CD4-positive, alpha-beta T cell treated with Interferon gamma for 1 hour (primary cell): ENCODE measurements around the gene DNAH6.
A peak's percentile ranks its signal among the peaks of the same experiment; 100 is the strongest.
"Not testable (repeated sequence)": the region's sequence is repeated elsewhere in the genome, so short reads cannot be mapped to it uniquely, and the experiment has no call there.

Source experiments
- DNase-seq: peaks from one replicate; pipeline ENCODE4 v3.0.0-alpha.2; 2020

The DNAH6 gene

GRCh38 chr2:84847326-84848050 is 331.2 kb downstream of the DNAH6 start:
- DNase-seq: no peak

- DNase-seq: no peak
Observed at GRCh38 chr2:84849271-84849952, 333.1 kb downstream of the DNAH6 start.

- DNase-seq: no peak
Observed at GRCh38 chr2:84850471-84850870, 334.2 kb downstream of the DNAH6 start.

- no peak for DNase-seq
Observed at GRCh38 chr2:84851876-84852275, 335.6 kb downstream of the DNAH6 start.

GRCh38 chr2:84854850-84855249 is 338.6 kb downstream of the DNAH6 start:
- no peak for DNase-seq

- peak; percentile 32 for DNase-seq
Observed at GRCh38 chr2:84855731-84856130, 339.4 kb downstream of the DNAH6 start.

- peak; percentile 63 for DNase-seq
Observed at GRCh38 chr2:84856787-84857186, 340.5 kb downstream of the DNAH6 start.

GRCh38 chr2:84857566-84857965 is 341.3 kb downstream of the DNAH6 start:
- DNase-seq: no peak

- no peak for DNase-seq
Observed at GRCh38 chr2:84858123-84858522, 341.8 kb downstream of the DNAH6 start.

GRCh38 chr2:84858937-84859336 is 342.6 kb downstream of the DNAH6 start:
- DNase-seq: no peak

- no peak for DNase-seq
Observed at GRCh38 chr2:84861539-84861938, 345.2 kb downstream of the DNAH6 start.

- DNase-seq: no peak
Observed at GRCh38 chr2:84862006-84862405, 345.7 kb downstream of the DNAH6 start.

GRCh38 chr2:84865181-84865783 is 349.0 kb downstream of the DNAH6 start:
- DNase-seq: no peak

GRCh38 chr2:84866122-84866521 is 349.8 kb downstream of the DNAH6 start:
- DNase-seq: no peak

- not testable (repeated sequence) for DNase-seq
Observed at GRCh38 chr2:84868327-84868726, 352.0 kb downstream of the DNAH6 start.
